ENCODE measurements around the gene ADRB1.

The ADRB1 gene

GRCh38 chr10:114033566-114033965, 10.1 kb upstream of the ADRB1 start:
- no peaks in the 10 kb centered on the region for H3K9me3 ChIP-seq (ENCODE audit: insufficient read depth, low read depth, low read length)
- H3K36me3 ChIP-seq (ENCODE audit: insufficient read depth, low read length): no peaks in the 10 kb centered on the region
- no peak overlapping the region for H2AFZ ChIP-seq (ENCODE audit: low read length)
- no peaks in the 10 kb centered on the region for H3K79me2 ChIP-seq (ENCODE audit: insufficient read depth, low read length)
- H4K20me1 ChIP-seq (ENCODE audit: insufficient read depth, low read length, poor library complexity, severe bottlenecking): no peaks in the 10 kb centered on the region
- no peak overlapping the region for H3K4me3 ChIP-seq (ENCODE audit: low read length, poor library complexity, severe bottlenecking)
- H3K9ac ChIP-seq (ENCODE audit: low read depth, low read length, poor library complexity, severe bottlenecking): no peak overlapping the region
- TF ChIP-seq CTCF (conservative IDR thresholded peaks at IDR 0.05; ENCODE audit: low read length) (no peak), EZH2phosphoT487 (IDR thresholded peaks at IDR 0.05; ENCODE audit: borderline replicate concordance) (no peak)
- no peaks in the 10 kb centered on the region for H3F3A ChIP-seq (ENCODE audit: low read depth)
- peaks cover 10% of the 10 kb centered on the region for H3K4me1 ChIP-seq (ENCODE audit: insufficient read depth, low read length, poor library complexity, severe bottlenecking)
- no peaks in the 10 kb centered on the region for H3K9me2 ChIP-seq (replicated peaks; ENCODE audit: low read depth, low read length)
- H3K4me2 ChIP-seq (ENCODE audit: low read depth, low read length, poor library complexity, severe bottlenecking): no peak overlapping the region
- no peaks in the 10 kb centered on the region for H3K27me3 ChIP-seq (ENCODE audit: insufficient read depth, low read length, poor library complexity, severe bottlenecking)

GRCh38 chr10:114034923-114035645, 8.6 kb upstream of the ADRB1 start:
- no peak overlapping the region for H3K4me3 ChIP-seq (ENCODE audit: low read length, poor library complexity, severe bottlenecking)
- no peaks in the 10 kb centered on the region for H3K27me3 ChIP-seq (ENCODE audit: insufficient read depth, low read length, poor library complexity, severe bottlenecking)
- no peak overlapping the region for H3K4me2 ChIP-seq (ENCODE audit: low read depth, low read length, poor library complexity, severe bottlenecking)
- H3K9ac ChIP-seq (ENCODE audit: low read depth, low read length, poor library complexity, severe bottlenecking): no peak overlapping the region
- no peaks in the 10 kb centered on the region for H3K79me2 ChIP-seq (ENCODE audit: insufficient read depth, low read length)
- H3K9me2 ChIP-seq (replicated peaks; ENCODE audit: low read depth, low read length): no peaks in the 10 kb centered on the region
- H3K36me3 ChIP-seq (ENCODE audit: insufficient read depth, low read length): no peaks in the 10 kb centered on the region
- peaks cover 10% of the 10 kb centered on the region for H3K4me1 ChIP-seq (ENCODE audit: insufficient read depth, low read length, poor library complexity, severe bottlenecking)
- H3F3A ChIP-seq (ENCODE audit: low read depth): no peaks in the 10 kb centered on the region
- H3K9me3 ChIP-seq (ENCODE audit: insufficient read depth, low read depth, low read length): no peaks in the 10 kb centered on the region
- TF ChIP-seq EZH2phosphoT487 (IDR thresholded peaks at IDR 0.05; ENCODE audit: borderline replicate concordance): no peak
- no peak for TF ChIP-seq CTCF (conservative IDR thresholded peaks at IDR 0.05; ENCODE audit: low read length)
- H4K20me1 ChIP-seq (ENCODE audit: insufficient read depth, low read length, poor library complexity, severe bottlenecking): no peaks in the 10 kb centered on the region
- no peak overlapping the region for H2AFZ ChIP-seq (ENCODE audit: low read length)

GRCh38 chr10:114035791-114036190, 7.9 kb upstream of the ADRB1 start:
- Histone ChIP-seq H3K9me2 (replicated peaks; ENCODE audit: low read depth, low read length) (no peaks in the 10 kb centered on the region), H2AFZ (ENCODE audit: low read length) (no peak overlapping the region), H4K20me1 (ENCODE audit: insufficient read depth, low read length, poor library complexity, severe bottlenecking) (no peaks in the 10 kb centered on the region), H3K79me2 (ENCODE audit: insufficient read depth, low read length) (no peaks in the 10 kb centered on the region), H3K9ac (ENCODE audit: low read depth, low read length, poor library complexity, severe bottlenecking) (no peak overlapping the region), H3K4me3 (ENCODE audit: low read length, poor library complexity, severe bottlenecking) (no peak overlapping the region), H3F3A (ENCODE audit: low read depth) (no peaks in the 10 kb centered on the region), H3K4me2 (ENCODE audit: low read depth, low read length, poor library complexity, severe bottlenecking) (no peak overlapping the region), H3K36me3 (ENCODE audit: insufficient read depth, low read length) (no peaks in the 10 kb centered on the region), H3K27me3 (ENCODE audit: insufficient read depth, low read length, poor library complexity, severe bottlenecking) (no peaks in the 10 kb centered on the region), H3K4me1 (ENCODE audit: insufficient read depth, low read length, poor library complexity, severe bottlenecking) (peaks cover 9% of the 10 kb centered on the region), H3K9me3 (ENCODE audit: insufficient read depth, low read depth, low read length) (no peaks in the 10 kb centered on the region)
- TF ChIP-seq EZH2phosphoT487 (IDR thresholded peaks at IDR 0.05; ENCODE audit: borderline replicate concordance): no peak
- TF ChIP-seq CTCF (conservative IDR thresholded peaks at IDR 0.05; ENCODE audit: low read length): no peak

All from Loucy (cell line).